ENCODE results near the gene ELP1.

DNA sequence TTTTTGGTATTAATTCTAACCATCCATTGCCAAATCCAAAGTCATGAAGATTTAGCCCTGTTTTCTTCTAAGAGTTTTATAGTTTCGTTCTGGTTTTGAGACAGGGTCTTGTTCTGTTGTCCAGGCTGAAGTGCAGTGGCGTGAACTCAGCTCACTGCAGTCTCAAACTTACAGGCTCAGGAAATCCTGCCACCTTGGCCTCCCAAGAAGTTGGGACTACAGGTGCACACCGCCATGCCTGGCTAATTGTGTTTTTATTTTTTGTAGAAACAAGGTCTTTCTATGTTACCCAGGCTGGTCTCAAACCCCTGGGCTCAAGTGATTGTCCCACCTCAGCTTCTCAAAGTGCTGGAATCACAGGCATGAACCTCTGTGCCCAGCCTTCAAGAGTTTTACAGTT, 50.8 kb downstream of the ELP1 start:
- TF ChIP-seq EZH2phosphoT487 (IDR thresholded peaks at IDR 0.05; ENCODE audit: low read depth, severe bottlenecking, unreplicated experiment), result no peak
- TF ChIP-seq CTCF (IDR thresholded peaks at IDR 0.05; ENCODE audit: poor library complexity), result no peak

Data from hepatocyte (in vitro differentiated cells).